Fibroblast of skin of left quadriceps (primary cell): ENCODE results near the gene CCDC78.

ENCODE experiments used
- DNase-seq, 2 experiments: peaks; one replicate each; pipeline ENCODE4 v3.0.0-alpha.2; 2013; ENCODE audit warnings: low read depth in 2 of 2

The CCDC78 gene

GRCh38 chr16:724188-725040 lies 1.8 kb downstream of the CCDC78 start:
- DNase-seq = no peak

GRCh38 chr16:723695-724094 lies 2.5 kb downstream of the CCDC78 start:
- DNase-seq = no peak

GRCh38 chr16:722835-723633 lies 3.2 kb downstream of the CCDC78 start:
- DNase-seq = no peak

GRCh38 chr16:721765-722540 lies 4.3 kb downstream of the CCDC78 start:
- DNase-seq = no peak

- DNase-seq = peak in 1 of 2 experiments; percentile 20
Observed at GRCh38 chr16:720990-721764, 5.1 kb downstream of the CCDC78 start, which contains the start of gene ANTKMT. Gene ANTKMT, plus strand, starts transcription at chr16:721146. Its CDS starts 129 bp downstream, at chr16:721275.

- peak in 1 of 2 experiments; percentile 24 for DNase-seq
Observed at GRCh38 chr16:720447-720989, 5.7 kb downstream of the CCDC78 start.

- no peak for DNase-seq
Observed at GRCh38 chr16:719815-720446, 6.3 kb downstream of the CCDC78 start.

GRCh38 chr16:718922-719321 lies 7.3 kb downstream of the CCDC78 start:
- DNase-seq = no peak

- DNase-seq = no peak
Observed at GRCh38 chr16:718389-718788, 7.9 kb downstream of the CCDC78 start.

- DNase-seq = no peak
Observed at GRCh38 chr16:717450-718245, 8.6 kb downstream of the CCDC78 start.

GRCh38 chr16:716768-717325 lies 9.4 kb downstream of the CCDC78 start:
- no peak for DNase-seq

- no peak for DNase-seq
Observed at GRCh38 chr16:716200-716568, 10.1 kb downstream of the CCDC78 start.

- DNase-seq = no peak
Observed at GRCh38 chr16:715477-716199, 10.6 kb downstream of the CCDC78 start.

- DNase-seq = peak; percentile 58 to 64
Observed at GRCh38 chr16:714558-715476, 11.4 kb downstream of the CCDC78 start, which contains the start of gene METRN. Gene METRN, plus strand, starts transcription at chr16:715118. Its CDS starts 172 bp downstream, at chr16:715290.

GRCh38 chr16:714079-714478 lies 12.2 kb downstream of the CCDC78 start:
- no peak for DNase-seq

GRCh38 chr16:712740-713250 lies 13.4 kb downstream of the CCDC78 start:
- peak; percentile 72 to 78 for DNase-seq
